Stimulated activated CD4-positive, alpha-beta T cell treated with anti-CD3 and anti-CD28 coated beads, Interleukin-1b, Interleukin-23, amount 100 ng/mL, for 1 hour (primary cell): Measurements from ENCODE around the gene RABAC1.

Source experiments
- DNase-seq, 2 donors: peaks; one replicate each; pipeline ENCODE4 v3.0.0-alpha.2; 2020; ENCODE audit warnings: low read depth in 2 of 2

RABAC1 gene

GRCh38 chr19:41990028-41990427, 30.9 kb upstream of the RABAC1 start:
- DNase-seq: no peak

GRCh38 chr19:41988947-41989346, 29.8 kb upstream of the RABAC1 start:
- DNase-seq: no peak

GRCh38 chr19:41987141-41987860, 28.2 kb upstream of the RABAC1 start:
- DNase-seq: no peak

GRCh38 chr19:41984961-41985360, 25.8 kb upstream of the RABAC1 start:
- DNase-seq: no peak

GRCh38 chr19:41981724-41982123, 22.6 kb upstream of the RABAC1 start:
- DNase-seq: no peak

GRCh38 chr19:41978470-41978869, 19.3 kb upstream of the RABAC1 start:
- no peak for DNase-seq

- no peak for DNase-seq
These were observed 18.8 kb upstream of the RABAC1 start for GRCh38 chr19:41977916-41978315.

GRCh38 chr19:41974652-41975051, 15.5 kb upstream of the RABAC1 start:
- no peak for DNase-seq

- DNase-seq: no peak
These were observed 12.2 kb upstream of the RABAC1 start for GRCh38 chr19:41971363-41971762.

- no peak for DNase-seq
These were observed 10.8 kb upstream of the RABAC1 start for GRCh38 chr19:41969772-41970458.

GRCh38 chr19:41968751-41969595, 9.9 kb upstream of the RABAC1 start:
- DNase-seq: no peak

- no peak for DNase-seq
These were observed 8.1 kb upstream of the RABAC1 start for GRCh38 chr19:41967054-41967783.

GRCh38 chr19:41965106-41965505, 6.0 kb upstream of the RABAC1 start:
- DNase-seq: no peak

- DNase-seq: no peak
These were observed 1.9 kb upstream of the RABAC1 start for GRCh38 chr19:41960973-41961372.

GRCh38 chr19:41958367-41959055, 610 bp downstream of the RABAC1 start:
- peak; percentile 47 to 82 for DNase-seq

- DNase-seq: no peak
These were observed 1.2 kb downstream of the RABAC1 start for GRCh38 chr19:41957838-41958366.

GRCh38 chr19:41957161-41957837, 1.8 kb downstream of the RABAC1 start:
- no peak for DNase-seq

- DNase-seq: no peak
These were observed 2.5 kb downstream of the RABAC1 start for GRCh38 chr19:41956621-41957020.

GRCh38 chr19:41955521-41955920, 3.6 kb downstream of the RABAC1 start:
- DNase-seq: no peak

- peak; percentile 79 to 93 for DNase-seq
These were observed 7.4 kb downstream of the RABAC1 start for GRCh38 chr19:41951686-41952172.
